Activated gamma-delta T cell (primary cell): Measurements from ENCODE around the gene EEF1A2.
A peak's percentile ranks its signal among the peaks of the same experiment; 100 is the strongest.

Source experiments
- DNase-seq: peaks from one replicate; lab custom pipeline; 2025; lab: John Stamatoyannopoulos, UW
- total RNA-seq, 2 donors: gene quantifications; one replicate each; lab custom pipeline; 2026; lab: John Stamatoyannopoulos, UW

Gene EEF1A2
- 0.61 to 0.72 reads per million in 2 donors for total RNA-seq

DNA sequence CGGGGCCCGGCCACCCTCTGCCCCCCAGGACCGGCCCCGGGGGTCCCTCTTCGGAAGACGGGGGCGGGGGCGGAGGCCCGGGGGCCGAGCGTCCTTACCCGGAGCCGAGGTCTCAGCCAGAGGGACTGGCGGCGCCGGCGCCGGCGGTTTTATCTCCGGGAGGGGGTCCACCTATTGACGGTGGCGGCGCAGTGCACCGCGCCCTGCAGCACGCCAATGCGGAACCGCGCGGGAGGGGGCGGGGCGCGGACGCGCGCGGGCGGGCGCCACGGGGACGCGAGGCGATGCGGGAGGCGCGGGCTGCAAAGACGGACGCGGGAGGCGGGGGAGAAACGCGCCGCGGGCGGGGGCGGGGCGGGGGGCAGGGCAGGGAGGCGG lies at the start of gene EEF1A2:
Gene EEF1A2 (minus strand): TSS at position 124 of the 378 bp plus-strand sequence. CDS start 1,320 bp downstream, outside the sequence.
- peak; percentile 45 for DNase-seq

DNA sequence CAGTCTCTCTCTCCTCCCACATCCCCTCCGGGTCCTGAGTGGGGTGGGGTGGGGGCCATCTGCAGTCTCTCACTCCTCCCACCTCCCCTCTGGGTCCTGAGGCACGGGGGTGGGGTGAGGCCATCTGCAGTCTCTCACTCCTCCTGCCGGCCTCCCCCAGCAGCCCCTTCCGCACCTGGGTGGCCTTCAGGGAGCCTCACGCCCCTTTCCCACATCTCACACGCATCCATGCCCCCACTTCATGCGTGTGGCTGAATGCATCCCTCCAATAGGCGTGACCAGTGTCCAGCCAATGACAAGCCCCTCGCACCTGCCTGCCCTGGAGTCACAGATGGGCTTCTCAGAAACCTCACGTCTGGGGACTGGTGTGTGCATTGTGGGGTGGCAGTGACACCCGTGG lies 49.7 kb upstream of the EEF1A2 start:
- no peak for DNase-seq

- DNase-seq, result no peak
Measured at GRCh38 chr20:63547725-63548480, 49.0 kb upstream of the EEF1A2 start, which contains the start of gene SRMS. SRMS (minus strand) TSS chr20:63547749; CDS start chr20:63547463, 286 bp downstream.

- no peak for DNase-seq
Measured at GRCh38 chr20:63546956-63547724, 48.3 kb upstream of the EEF1A2 start.

DNA sequence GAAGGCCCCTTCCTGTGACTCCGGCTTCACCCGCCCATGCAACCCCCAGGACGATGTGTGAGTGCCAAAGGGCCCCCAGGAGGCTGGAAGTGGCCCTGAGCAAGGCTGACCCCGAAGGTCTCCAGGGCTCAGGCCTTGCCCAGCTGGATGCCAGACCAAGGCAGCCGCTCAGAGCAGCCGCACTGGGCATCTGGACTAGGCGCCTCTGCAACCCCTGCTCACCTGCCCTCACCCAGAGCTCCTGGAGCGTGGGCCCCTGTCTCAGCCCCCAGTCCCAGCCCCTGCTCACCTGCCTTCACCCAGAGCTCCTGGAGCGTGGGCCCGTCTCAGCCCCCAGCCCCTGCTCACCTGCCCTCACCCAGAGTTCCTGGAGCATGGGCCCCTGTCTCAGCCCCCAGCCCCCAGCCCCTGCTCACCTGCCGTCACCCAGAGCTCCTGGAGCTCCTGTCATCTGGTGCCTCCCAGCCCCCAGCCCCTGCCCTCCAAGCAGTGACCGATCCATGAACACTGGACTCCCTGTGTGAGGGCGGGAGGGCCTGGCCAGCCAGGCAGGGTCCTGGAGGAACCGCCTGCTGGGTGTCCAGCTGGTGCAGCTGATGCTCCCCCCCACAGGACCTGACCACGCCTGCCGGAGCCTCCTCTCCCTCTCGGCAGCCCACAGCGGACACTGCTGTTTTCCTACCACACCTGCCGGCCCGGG lies 47.5 kb upstream of the EEF1A2 start:
- no peak for DNase-seq

DNA sequence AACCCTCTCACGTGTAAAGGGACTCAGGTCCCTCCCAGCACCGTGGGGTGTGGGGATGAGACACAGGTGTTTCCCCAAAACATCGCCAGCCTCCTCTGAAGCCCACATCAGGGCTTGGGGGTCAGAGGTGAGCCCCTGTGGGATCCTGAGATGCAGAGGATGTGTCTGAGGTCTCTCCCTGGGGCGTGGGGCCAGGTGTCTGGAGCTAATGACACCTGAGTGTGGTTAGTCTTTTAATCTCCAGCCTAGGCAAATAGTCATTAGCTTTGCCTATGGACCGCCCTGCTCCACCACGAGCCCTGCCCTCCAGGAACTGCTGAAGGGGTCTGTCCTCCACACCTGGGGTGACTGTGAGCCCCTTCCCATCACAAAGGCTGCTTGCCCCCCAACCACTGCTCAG lies 46.9 kb upstream of the EEF1A2 start:
- no peak for DNase-seq

DNA sequence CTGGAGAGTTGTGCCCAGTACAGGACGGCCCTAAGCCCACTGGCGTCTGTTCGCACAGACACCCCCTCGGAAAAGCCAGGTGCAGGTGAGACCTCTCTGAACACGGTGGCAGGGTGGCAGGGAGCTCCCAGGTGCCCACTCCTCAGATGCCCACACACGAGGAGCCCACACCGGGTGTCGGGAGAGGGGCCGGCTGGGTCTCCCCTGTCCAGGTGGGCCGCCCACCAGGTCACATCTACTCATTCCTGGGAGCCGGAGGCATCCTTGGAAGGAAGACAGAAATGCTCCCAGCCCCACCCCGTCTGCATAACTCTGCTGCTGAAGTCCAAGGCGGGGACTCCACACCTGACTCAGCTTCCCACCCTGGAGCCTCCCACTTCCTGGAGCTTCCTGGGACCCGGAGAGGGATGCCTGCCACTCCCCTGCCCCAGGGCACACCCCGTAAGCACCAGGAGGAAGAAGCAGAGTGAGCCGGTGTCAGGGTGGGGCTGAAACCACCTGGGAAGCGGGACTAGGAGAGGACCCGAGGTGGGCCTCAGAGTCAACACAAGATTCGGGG lies 46.2 kb upstream of the EEF1A2 start:
- DNase-seq, result no peak

- DNase-seq, result no peak
Measured at GRCh38 chr20:63544241-63544957, 45.5 kb upstream of the EEF1A2 start.

DNA sequence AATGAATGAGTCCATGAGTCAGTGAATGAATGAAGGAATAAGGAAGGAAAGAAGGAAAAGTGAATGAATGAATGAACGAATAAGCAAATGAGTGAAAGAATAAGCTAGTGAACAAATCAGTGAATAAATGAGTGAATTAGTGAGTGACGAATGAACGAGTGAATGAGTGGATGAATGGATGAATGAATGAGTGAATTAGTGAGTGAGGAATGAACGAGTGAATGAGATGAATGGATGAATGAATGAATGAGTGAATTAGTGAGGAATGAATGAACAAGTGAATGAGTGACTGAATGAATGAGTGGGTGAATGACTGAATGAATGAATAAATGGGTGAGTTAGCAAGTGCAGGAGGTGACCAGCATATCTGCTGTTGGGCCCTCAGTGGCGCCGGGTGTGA lies 44.9 kb upstream of the EEF1A2 start:
- DNase-seq, result no peak

GRCh38 chr20:63543131-63543530 lies 44.2 kb upstream of the EEF1A2 start:
- no peak for DNase-seq

GRCh38 chr20:63542696-63543095 lies 43.8 kb upstream of the EEF1A2 start:
- no peak for DNase-seq

GRCh38 chr20:63542031-63542559 lies 43.2 kb upstream of the EEF1A2 start:
- DNase-seq, result no peak

DNA sequence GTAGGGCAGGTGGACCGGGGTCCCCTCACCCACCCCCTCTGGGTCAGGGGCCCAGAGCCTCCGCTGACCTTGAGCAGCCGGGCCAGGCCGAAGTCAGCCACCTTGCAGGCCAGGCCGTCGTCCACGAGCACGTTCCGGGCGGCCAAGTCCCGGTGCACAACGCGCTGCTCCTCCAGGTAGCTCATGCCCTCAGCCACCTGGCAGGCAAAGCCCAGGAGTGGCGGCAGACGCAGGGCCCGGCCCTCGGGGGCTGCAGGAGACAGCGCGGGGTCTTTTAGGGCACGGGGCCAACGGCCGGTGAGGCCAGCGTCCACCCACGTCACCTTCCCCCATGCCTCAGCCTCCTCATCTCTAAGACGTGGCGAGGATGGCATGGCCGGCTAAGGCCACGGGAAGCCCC lies 42.5 kb upstream of the EEF1A2 start:
- no peak for DNase-seq

DNA sequence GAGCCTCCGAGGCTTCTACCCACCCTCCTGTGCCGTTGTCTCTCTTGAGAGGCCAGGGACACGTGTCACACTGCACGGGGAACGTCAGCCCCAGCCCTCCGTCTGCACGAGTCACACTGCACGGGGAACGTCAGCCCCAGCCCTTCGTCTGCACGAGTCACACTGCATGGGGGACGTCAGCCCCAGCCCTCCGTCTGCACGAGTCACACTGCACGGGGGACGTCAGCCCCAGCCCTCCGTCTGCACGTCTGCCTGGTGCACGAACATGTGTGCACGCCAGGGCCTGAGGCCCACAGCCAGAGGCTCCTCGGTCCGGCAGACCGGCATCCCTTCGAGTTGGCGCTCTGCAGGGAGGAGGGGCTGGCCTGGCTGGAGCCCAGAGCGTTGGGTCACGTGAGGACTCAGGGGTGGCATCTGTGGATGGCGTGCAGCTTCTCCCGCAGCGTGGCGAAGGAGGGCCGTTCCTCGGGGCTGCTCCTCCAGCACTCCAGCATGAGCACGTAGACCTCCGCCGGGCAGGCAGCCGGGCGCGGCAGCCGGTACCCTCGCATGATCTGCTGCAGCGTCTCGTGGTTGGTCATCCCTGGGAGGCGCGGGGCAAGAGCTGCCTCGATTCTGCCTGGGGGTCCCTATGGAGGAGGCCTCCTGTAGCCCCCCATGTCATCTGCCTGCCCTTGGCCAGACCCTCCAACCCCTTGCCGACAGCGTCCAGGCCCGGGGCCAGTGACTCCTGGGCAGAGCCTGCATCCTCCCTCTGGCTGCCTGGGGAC lies 41.7 kb upstream of the EEF1A2 start:
- no peak for DNase-seq

- no peak for DNase-seq
Measured at GRCh38 chr20:63539441-63540370, 40.8 kb upstream of the EEF1A2 start.

GRCh38 chr20:63539092-63539430 lies 40.2 kb upstream of the EEF1A2 start:
- no peak for DNase-seq

GRCh38 chr20:63538204-63539091 lies 39.6 kb upstream of the EEF1A2 start:
- DNase-seq, result no peak

DNA sequence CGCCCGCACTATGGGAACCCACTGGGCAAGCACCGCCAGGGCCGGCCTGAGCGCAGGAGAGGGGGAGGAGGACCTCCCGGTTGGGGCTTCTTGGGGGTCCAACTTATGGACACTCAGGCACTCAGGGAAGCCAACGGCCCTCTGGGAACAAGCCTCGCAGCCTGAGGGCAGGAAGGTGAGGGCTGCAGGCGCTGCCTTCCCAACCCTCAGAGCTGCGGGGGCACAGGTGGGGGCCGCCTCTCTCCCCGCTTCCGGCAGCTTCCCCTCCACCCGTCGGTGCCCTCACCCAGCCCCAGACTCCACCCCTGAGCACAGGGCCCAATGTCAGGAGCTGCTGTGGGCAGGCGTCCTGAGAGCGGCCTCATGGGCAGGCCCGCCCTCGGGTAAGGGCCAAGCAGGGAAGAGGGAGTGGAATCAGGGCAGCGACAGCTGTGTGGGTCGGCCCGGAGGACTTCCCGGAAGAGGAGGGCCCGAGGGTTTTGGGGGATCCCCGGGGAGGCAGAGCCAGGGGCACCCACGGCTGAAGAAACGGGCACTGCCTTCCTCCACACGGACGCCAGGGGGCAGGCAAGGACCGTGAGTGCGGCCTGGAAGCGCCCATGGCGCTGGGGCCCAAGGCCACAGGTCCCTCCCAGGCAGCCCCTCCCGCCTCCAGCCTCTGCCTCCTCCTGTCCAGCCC lies 38.8 kb upstream of the EEF1A2 start:
- DNase-seq, result peak; percentile 78
